Stimulated activated CD8-positive, alpha-beta memory T cell treated with anti-CD3 and anti-CD28 coated beads, Interleukin-7, amount 100 ng/mL, for 48 hours (primary cell): Measurements from ENCODE around the gene EI24.

ENCODE experiments used
- DNase-seq, 2 donors: peaks; one replicate each; pipeline ENCODE4 v3.0.0-alpha.2; 2020; ENCODE audit warnings: low read depth in 1 of 2; ENCODE audit errors: extremely low read depth in 1 of 2

The EI24 gene

DNA sequence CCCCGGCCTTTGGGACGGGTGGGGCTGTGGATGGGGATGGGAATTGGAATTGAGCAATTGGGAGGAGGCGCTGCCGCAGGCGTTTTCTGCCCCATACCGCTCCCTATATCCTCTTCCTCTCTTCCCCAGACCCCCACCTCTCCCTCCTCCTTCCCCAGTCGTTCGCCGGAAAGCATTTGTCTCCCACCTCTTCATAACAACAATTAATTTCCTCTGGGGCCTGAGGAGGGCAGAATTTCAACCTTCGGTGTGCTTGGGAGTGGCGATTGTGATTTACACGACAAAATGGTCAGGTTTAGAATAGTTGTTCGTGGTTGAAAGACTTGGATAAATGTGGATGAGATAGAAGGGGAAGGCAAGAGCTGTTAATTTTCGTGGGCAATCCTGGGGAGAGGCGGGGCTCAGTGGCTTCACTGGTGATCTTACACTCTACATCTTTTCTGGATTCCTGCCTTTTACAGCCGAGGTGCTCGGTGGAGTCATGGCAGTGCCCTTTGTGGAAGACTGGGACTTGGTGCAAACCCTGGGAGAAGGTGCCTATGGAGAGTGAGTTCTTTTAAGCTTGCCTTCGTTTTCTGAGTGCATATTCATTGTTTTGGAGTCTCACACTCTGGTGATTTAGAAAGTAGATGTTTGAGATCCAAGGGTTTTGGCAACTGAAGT lies 57.1 kb downstream of the EI24 start:
- DNase-seq: peak; percentile 0 to 2

- DNase-seq: no peak
Measured at GRCh38 chr11:125627236-125627910, 58.1 kb downstream of the EI24 start.
